Fibroblast of lung (primary cell): ENCODE data around the gene TARP.
"Not testable (repeated sequence)": the region's sequence is repeated elsewhere in the genome, so short reads cannot be mapped to it uniquely, and the experiment has no call there.

ENCODE experiments used
- DNase-seq, 2 donors: peaks; one replicate each; pipeline versions ENCODE4 v3.0.0 to v3.0.0-alpha.2; 2010; ENCODE audit warnings: low read depth in 2 of 2
- H2AFZ ChIP-seq: 2 replicates; pipeline ENCODE4 v1.5.1; 2012; ENCODE audit warnings: low read length, control low read depth, inconsistent platforms
- H3K27ac ChIP-seq: 2 replicates; pipeline ENCODE4 v1.5.1; 2011; ENCODE audit warnings: low read length, control low read depth; ENCODE audit not compliant: insufficient read depth
- H3K27me3 ChIP-seq: 2 replicates; pipeline ENCODE4 v1.5.1; 2011; ENCODE audit warnings: mild to moderate bottlenecking, low read length; ENCODE audit not compliant: control insufficient read depth, insufficient read depth
- H3K36me3 ChIP-seq: 2 replicates; pipeline ENCODE4 v1.5.1; 2011; ENCODE audit warnings: low read length; ENCODE audit not compliant: control insufficient read depth, insufficient read depth
- H3K4me1 ChIP-seq: 2 replicates; pipeline ENCODE4 v1.5.1; 2011; ENCODE audit warnings: low read length; ENCODE audit not compliant: control insufficient read depth, insufficient read depth; ENCODE audit errors: extremely low read depth
- H3K4me2 ChIP-seq: 2 replicates; pipeline ENCODE4 v1.5.1; 2011; ENCODE audit warnings: low read length, control low read depth; ENCODE audit not compliant: insufficient read depth; ENCODE audit errors: extremely low read depth
- H3K4me3 ChIP-seq, 4 experiments: fragments of 200-600 bp in 1 of 4; sonication (generic) in 1 of 4; replicated peaks in 1 of 4; 2 replicates each; pipeline ENCODE4 v1.5.1; 2011 to 2016; ENCODE audit warnings: low read length in 4 of 4, low read depth in 3 of 4, mild to moderate bottlenecking in 3 of 4, control low read depth in 2 of 4, inconsistent platforms in 1 of 4, mixed read lengths in 1 of 4; ENCODE audit not compliant: insufficient read depth in 1 of 4; ENCODE audit errors: control extremely low read depth in 1 of 4
- H3K79me2 ChIP-seq: 2 replicates; pipeline ENCODE4 v1.5.1; 2012; ENCODE audit warnings: mild to moderate bottlenecking, low read length, inconsistent platforms; ENCODE audit not compliant: control insufficient read depth, insufficient read depth
- H3K9ac ChIP-seq: 2 replicates; pipeline ENCODE4 v1.5.1; 2011; ENCODE audit warnings: mild to moderate bottlenecking, low read length, control low read depth; ENCODE audit not compliant: insufficient read depth
- H3K9me3 ChIP-seq: 2 replicates; pipeline ENCODE4 v1.5.1; 2012; ENCODE audit warnings: low read depth, low read length; ENCODE audit not compliant: control insufficient read depth, insufficient read depth
- H4K20me1 ChIP-seq: 2 replicates; pipeline ENCODE4 v1.5.1; 2011; ENCODE audit warnings: low read length; ENCODE audit not compliant: control insufficient read depth, insufficient read depth; ENCODE audit errors: extremely low read depth
- EZH2 ChIP-seq: IDR thresholded peaks from 2 replicates; pipeline ENCODE4 v1.5.1; 2012; ENCODE audit warnings: low read length, control low read depth, mild to moderate bottlenecking; ENCODE audit errors: missing control alignments
- TF ChIP-seq, protein P1 (sequence below), 2 donors: IDR thresholded peaks in 1 of 2; conservative IDR thresholded peaks in 1 of 2; 1 replicate in 1 of 2; 2 replicates in 1 of 2; pipeline ENCODE4 v1.5.1; 2011 to 2012; ENCODE audit warnings: low read length in 2 of 2, control low read depth in 1 of 2, inconsistent platforms in 1 of 2, low read depth in 1 of 2, mild to moderate bottlenecking in 1 of 2

The TARP gene

DNA sequence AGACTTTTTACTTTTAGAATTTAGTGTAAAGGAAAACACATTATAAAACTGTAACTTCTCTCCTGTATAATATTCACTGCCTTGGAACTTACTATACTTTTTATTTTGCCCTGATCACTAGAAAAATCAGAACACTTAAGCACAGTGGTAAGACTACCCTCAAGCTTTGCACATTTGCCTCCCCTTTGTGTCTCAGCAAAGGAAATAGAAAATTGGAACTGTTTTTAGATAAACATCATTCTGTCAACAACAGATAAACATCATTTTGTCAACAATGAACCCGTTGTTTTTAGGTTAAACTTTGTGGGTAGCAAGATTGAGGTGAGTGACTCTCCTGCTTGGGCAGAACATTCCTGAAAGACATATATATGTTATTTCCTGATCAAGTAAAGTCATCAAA lies 8.8 kb downstream of the TARP start:
- H3K27me3 ChIP-seq, H3K4me1 ChIP-seq, H3K36me3 ChIP-seq, DNase-seq, H3K79me2 ChIP-seq, H3K4me2 ChIP-seq, H3K27ac ChIP-seq, H3K4me3 ChIP-seq, H3K9me3 ChIP-seq, H2AFZ ChIP-seq, H4K20me1 ChIP-seq, H3K9ac ChIP-seq: not testable (repeated sequence)

DNA sequence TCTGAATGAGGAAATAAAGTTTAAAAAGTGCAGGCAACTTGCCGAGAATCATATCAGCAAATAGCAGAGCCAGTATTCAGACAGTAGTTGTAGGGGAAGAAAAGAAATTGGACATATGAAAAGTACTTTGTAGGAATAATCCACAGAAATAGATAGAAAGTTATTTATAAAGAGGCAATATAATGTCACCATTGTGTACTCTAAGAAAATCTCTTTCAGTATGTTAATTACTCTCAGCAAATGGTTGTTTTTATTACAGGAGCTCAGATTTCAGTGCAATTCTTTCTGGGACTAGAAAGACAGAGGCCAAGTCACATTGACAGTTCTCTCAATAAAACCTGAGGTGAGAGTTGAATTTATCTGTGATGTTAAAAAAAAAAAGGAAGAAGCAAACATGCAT lies 10.2 kb downstream of the TARP start:
- not testable (repeated sequence) for H3K9me3 ChIP-seq, DNase-seq

DNA sequence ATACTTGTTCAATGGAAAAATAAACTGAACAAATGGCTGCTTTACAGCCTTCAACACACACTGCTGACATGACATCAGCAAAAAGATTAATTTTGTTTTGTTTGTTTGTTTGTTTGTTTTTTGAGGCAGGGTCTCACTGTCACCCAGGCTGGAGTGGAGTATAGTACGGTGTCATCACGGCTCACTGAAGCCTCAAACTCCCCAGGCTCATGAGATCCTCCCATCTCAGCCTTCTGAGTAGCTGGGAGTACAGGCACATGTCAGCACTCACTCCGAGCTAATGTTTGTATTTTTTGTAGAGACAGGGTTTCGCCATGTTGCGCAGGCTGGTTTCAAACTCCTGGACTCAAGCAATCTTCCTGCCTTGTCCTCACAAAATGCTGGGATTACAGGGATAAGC lies 10.9 kb downstream of the TARP start:
- H4K20me1 ChIP-seq, result no peaks in the 10 kb centered on the region
- H3K4me1 ChIP-seq, result no peaks in the 10 kb centered on the region
- no peaks in the 10 kb centered on the region for H3K27me3 ChIP-seq
- no peaks in the 10 kb centered on the region for H3K9me3 ChIP-seq
- no peak for DNase-seq
- H2AFZ ChIP-seq, result no peak overlapping the region
- H3K36me3 ChIP-seq, result no peaks in the 10 kb centered on the region
- no peaks in the 10 kb centered on the region for H3K79me2 ChIP-seq
- H3K9ac ChIP-seq, result no peak overlapping the region
- no peak overlapping the region for H3K27ac ChIP-seq
- H3K4me3 ChIP-seq, result no peak overlapping the region
- no peak overlapping the region for H3K4me2 ChIP-seq
- TF ChIP-seq, protein P1, sequence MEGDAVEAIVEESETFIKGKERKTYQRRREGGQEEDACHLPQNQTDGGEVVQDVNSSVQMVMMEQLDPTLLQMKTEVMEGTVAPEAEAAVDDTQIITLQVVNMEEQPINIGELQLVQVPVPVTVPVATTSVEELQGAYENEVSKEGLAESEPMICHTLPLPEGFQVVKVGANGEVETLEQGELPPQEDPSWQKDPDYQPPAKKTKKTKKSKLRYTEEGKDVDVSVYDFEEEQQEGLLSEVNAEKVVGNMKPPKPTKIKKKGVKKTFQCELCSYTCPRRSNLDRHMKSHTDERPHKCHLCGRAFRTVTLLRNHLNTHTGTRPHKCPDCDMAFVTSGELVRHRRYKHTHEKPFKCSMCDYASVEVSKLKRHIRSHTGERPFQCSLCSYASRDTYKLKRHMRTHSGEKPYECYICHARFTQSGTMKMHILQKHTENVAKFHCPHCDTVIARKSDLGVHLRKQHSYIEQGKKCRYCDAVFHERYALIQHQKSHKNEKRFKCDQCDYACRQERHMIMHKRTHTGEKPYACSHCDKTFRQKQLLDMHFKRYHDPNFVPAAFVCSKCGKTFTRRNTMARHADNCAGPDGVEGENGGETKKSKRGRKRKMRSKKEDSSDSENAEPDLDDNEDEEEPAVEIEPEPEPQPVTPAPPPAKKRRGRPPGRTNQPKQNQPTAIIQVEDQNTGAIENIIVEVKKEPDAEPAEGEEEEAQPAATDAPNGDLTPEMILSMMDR (conservative IDR thresholded peaks at IDR 0.05 in 1 of 2, IDR thresholded peaks at IDR 0.05 in 1 of 2; ENCODE audit: low read depth in 1 of 2, low read length in 2 of 2), result no peak
- no peak for TF ChIP-seq EZH2

More for the DNA sequence above, 10.2 kb downstream of the TARP start:
- H3K79me2 ChIP-seq, H3K36me3 ChIP-seq, H4K20me1 ChIP-seq, H3K27me3 ChIP-seq, H3K4me2 ChIP-seq, H3K27ac ChIP-seq, H2AFZ ChIP-seq, H3K4me3 ChIP-seq, H3K9ac ChIP-seq, H3K4me1 ChIP-seq: not testable (repeated sequence)

DNA sequence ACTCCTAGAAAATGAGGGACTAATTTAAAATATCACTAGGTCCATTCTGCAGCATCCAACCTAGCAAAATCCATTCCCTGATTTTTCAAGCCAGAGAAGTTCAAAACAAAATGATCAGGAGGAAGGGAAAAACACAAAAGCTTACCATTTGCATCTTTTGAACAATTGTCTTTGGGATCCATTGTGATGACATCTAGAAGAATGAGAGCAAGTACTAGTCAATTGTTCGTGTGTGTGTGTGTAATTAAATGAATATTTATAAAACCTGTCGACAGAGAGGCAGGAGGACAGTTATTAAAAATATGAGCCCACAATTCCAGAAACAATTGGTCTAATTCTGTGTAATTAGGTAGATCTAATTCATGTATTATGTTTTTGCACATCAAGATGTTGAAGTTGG lies 11.4 kb downstream of the TARP start:
- not testable (repeated sequence) for H3K4me2 ChIP-seq, H3K27ac ChIP-seq, H3K4me3 ChIP-seq, DNase-seq, H3K9ac ChIP-seq, H3K79me2 ChIP-seq, H4K20me1 ChIP-seq, H3K36me3 ChIP-seq, H2AFZ ChIP-seq, H3K9me3 ChIP-seq, H3K27me3 ChIP-seq, H3K4me1 ChIP-seq

DNA sequence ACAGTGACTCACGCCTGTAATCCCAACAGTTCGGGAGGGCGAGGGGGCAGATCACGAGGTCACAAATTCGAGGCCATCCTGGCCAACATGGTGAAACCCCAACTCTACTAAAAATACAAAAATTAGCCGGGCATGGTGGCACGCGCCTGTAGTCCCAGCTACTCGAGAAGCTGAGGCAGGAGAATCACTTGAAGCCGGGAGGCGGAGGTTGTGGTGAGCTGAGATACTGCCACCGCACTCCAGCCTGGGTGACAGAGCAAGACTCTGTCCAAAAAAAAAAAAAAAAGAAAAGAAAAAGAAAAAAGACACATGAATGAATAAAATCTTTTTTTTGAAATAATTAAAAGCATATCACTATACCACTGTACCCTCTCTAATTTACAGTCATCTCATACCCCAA lies 11.8 kb downstream of the TARP start:
- H3K4me3 ChIP-seq, H4K20me1 ChIP-seq, H3K9ac ChIP-seq: not testable (repeated sequence)

DNA sequence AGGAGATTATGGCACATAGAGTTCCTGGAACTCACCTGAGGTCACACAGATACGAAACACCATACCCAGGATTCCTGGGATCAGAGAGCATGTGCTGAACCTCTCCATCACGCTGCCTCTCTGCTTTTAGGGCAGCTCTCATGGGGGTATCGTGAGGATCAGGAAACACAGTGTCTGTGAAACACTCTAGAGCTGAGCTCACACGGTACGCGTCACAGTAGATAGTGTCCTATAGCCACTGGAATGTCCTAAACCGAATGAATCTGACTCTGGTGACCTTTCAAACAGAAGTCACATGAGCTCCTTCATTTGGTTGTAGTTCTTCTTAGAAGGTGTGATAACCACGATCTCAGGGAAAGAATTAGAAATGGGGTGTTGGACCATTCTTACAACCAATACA lies 14.3 kb downstream of the TARP start:
- not testable (repeated sequence) for H3K36me3 ChIP-seq, H2AFZ ChIP-seq, H3K4me3 ChIP-seq, H4K20me1 ChIP-seq, DNase-seq, H3K27me3 ChIP-seq, H3K79me2 ChIP-seq, H3K9ac ChIP-seq, H3K9me3 ChIP-seq, H3K4me1 ChIP-seq, H3K27ac ChIP-seq, H3K4me2 ChIP-seq

More for the DNA sequence above, 11.8 kb downstream of the TARP start:
- not testable (repeated sequence) for H3K79me2 ChIP-seq, H3K4me1 ChIP-seq, H3K27ac ChIP-seq, H2AFZ ChIP-seq, H3K36me3 ChIP-seq, H3K4me2 ChIP-seq, H3K9me3 ChIP-seq, H3K27me3 ChIP-seq, DNase-seq
